GM23338 (cell line): ENCODE measurements around the gene STARD13. TPM values are rescaled to one million over a fixed set of nuclear protein-coding genes. Genes with fewer than 3 reads are reported as not detected.

ENCODE experiments used
- ATAC-seq: fragments of 200-7000 bp; cut with Tn5 transposase; 3 replicates; pipeline ENCODE4 v1.9.1; 2020
- DNase-seq: peaks from one replicate; pipeline ENCODE4 v3.0.0-alpha.2; 2015; ENCODE audit warnings: low spot score
- H2AFZ ChIP-seq: fragments of 200-600 bp; sonication (generic); 2 replicates; pipeline ENCODE4 v1.8.0; 2016; ENCODE audit warnings: antibody characterized with exemption, mild to moderate bottlenecking, moderate library complexity
- H3F3A ChIP-seq: fragments of 200-600 bp; sonication (generic); replicated peaks from 2 replicates; pipeline ENCODE4 v1.8.0; 2017; ENCODE audit warnings: antibody characterized with exemption, mixed run types, low read depth
- H3K27ac ChIP-seq: fragments of 200-600 bp; sonication (generic); 2 replicates; pipeline ENCODE4 v1.6.1; 2016; ENCODE audit warnings: low read depth
- H3K27me3 ChIP-seq: fragments of 200-600 bp; sonication (generic); 2 replicates; pipeline ENCODE4 v1.8.0; 2016; ENCODE audit warnings: mild to moderate bottlenecking, mixed run types, moderate library complexity; ENCODE audit not compliant: insufficient read depth
- H3K36me3 ChIP-seq: fragments of 200-600 bp; sonication (generic); 2 replicates; pipeline ENCODE4 v1.8.0; 2016; ENCODE audit warnings: mild to moderate bottlenecking; ENCODE audit not compliant: insufficient read depth
- H3K4me1 ChIP-seq: fragments of 200-600 bp; sonication (generic); 2 replicates; pipeline ENCODE4 v1.8.0; 2016; ENCODE audit warnings: mild to moderate bottlenecking, moderate library complexity; ENCODE audit not compliant: insufficient read depth
- H3K4me2 ChIP-seq: fragments of 200-600 bp; sonication (generic); 2 replicates; pipeline ENCODE4 v1.7.1; 2017; ENCODE audit warnings: mixed run types
- H3K4me3 ChIP-seq: fragments of 200-600 bp; sonication (generic); 2 replicates; pipeline ENCODE4 v1.6.1; 2016; ENCODE audit warnings: mixed run types
- H3K79me2 ChIP-seq: fragments of 200-600 bp; sonication (generic); replicated peaks from 2 replicates; pipeline ENCODE4 v1.8.0; 2017; ENCODE audit warnings: mild to moderate bottlenecking; ENCODE audit not compliant: insufficient read depth
- H3K9me2 ChIP-seq: fragments of 200-600 bp; sonication (generic); 2 replicates; pipeline ENCODE4 v1.8.0; 2017; ENCODE audit not compliant: insufficient read depth
- H4K20me1 ChIP-seq: fragments of 200-600 bp; sonication (generic); replicated peaks from 2 replicates; pipeline ENCODE4 v1.8.0; 2017; ENCODE audit warnings: mild to moderate bottlenecking; ENCODE audit not compliant: insufficient read depth
- H3K27ac Mint-ChIP-seq: 2 replicates; pipeline ENCODE4 v1.8.0; 2020; ENCODE audit warnings: inconsistent platforms, mild to moderate bottlenecking, moderate library complexity, mixed read lengths
- H3K27me3 Mint-ChIP-seq: 3 replicates; pipeline ENCODE4 v1.8.0; 2022; ENCODE audit warnings: low read depth, mild to moderate bottlenecking, moderate library complexity, mixed read lengths, inconsistent platforms; ENCODE audit not compliant: insufficient read depth, poor library complexity
- H3K36me3 Mint-ChIP-seq: 3 replicates; pipeline ENCODE4 v1.8.0; 2021; ENCODE audit warnings: low read depth, mild to moderate bottlenecking, inconsistent platforms, moderate library complexity, mixed read lengths
- H3K4me1 Mint-ChIP-seq: 3 replicates; pipeline ENCODE4 v1.8.0; 2020; ENCODE audit warnings: mild to moderate bottlenecking, inconsistent platforms, mixed read lengths
- H3K4me3 Mint-ChIP-seq: 3 replicates; pipeline ENCODE4 v1.8.0; 2021; ENCODE audit warnings: moderate library complexity, mild to moderate bottlenecking, inconsistent platforms, mixed read lengths
- H3K9me3 Mint-ChIP-seq: 3 replicates; pipeline ENCODE4 v1.8.0; 2020; ENCODE audit warnings: moderate library complexity, mild to moderate bottlenecking, inconsistent platforms, mixed read lengths
- CREB1 ChIP-seq: fragments of 250-450 bp; sonication (Bioruptor Pico); IDR thresholded peaks from 2 replicates; pipeline ENCODE4 v1.5.0; 2020; ENCODE audit warnings: low read depth, mild to moderate bottlenecking, moderate library complexity
- CTCF ChIP-seq, 2 experiments: fragments of 200-600 bp in 1 of 2; sonication (generic) in 1 of 2; conservative IDR thresholded peaks; 2 replicates each; pipeline versions ENCODE4 v1.5.1 to v1.6.1; 2016 to 2017; ENCODE audit warnings: antibody characterized with exemption in 2 of 2, low read depth in 2 of 2, mild to moderate bottlenecking in 2 of 2, moderate library complexity in 1 of 2
- ETS1 ChIP-seq: IDR thresholded peaks from 2 replicates; pipeline ENCODE4 v1.6.1; 2016; ENCODE audit warnings: antibody characterized with exemption
- EZH2 ChIP-seq: fragments of 200-600 bp; sonication (generic); IDR thresholded peaks from one replicate; pipeline ENCODE4 v1.8.0; 2017; ENCODE audit warnings: antibody characterized with exemption, mild to moderate bottlenecking, low read depth; ENCODE audit not compliant: unreplicated experiment
- EZH2phosphoT487 ChIP-seq: fragments of 200-600 bp; sonication (generic); IDR thresholded peaks from one replicate; pipeline ENCODE4 v1.8.1; 2018; ENCODE audit warnings: antibody characterized with exemption; ENCODE audit not compliant: unreplicated experiment
- JUNB ChIP-seq: IDR thresholded peaks from one replicate; pipeline ENCODE4 v1.6.1; 2016; ENCODE audit warnings: antibody characterized with exemption; ENCODE audit not compliant: unreplicated experiment
- NANOG ChIP-seq: IDR thresholded peaks from 2 replicates; pipeline ENCODE4 v1.6.1; 2016; ENCODE audit warnings: antibody characterized with exemption, borderline replicate concordance
- POLR2AphosphoS5 ChIP-seq: IDR thresholded peaks from 2 replicates; pipeline ENCODE4 v1.6.1; 2016; ENCODE audit warnings: antibody characterized with exemption, low read depth
- REST ChIP-seq: IDR thresholded peaks from one replicate; pipeline ENCODE4 v1.6.1; 2018; ENCODE audit warnings: antibody characterized with exemption; ENCODE audit not compliant: unreplicated experiment
- STAT1 ChIP-seq: IDR thresholded peaks from one replicate; pipeline ENCODE4 v1.6.1; 2016; ENCODE audit warnings: antibody characterized with exemption; ENCODE audit not compliant: unreplicated experiment
- ZNF114 ChIP-seq: fragments of 250-450 bp; sonication (Bioruptor Pico); IDR thresholded peaks from 2 replicates; pipeline ENCODE4 v1.5.0; 2020; ENCODE audit warnings: mild to moderate bottlenecking, moderate library complexity
- ZNF331 ChIP-seq: fragments of 250-450 bp; sonication (Bioruptor Pico); IDR thresholded peaks from 2 replicates; pipeline ENCODE4 v1.5.0; 2020; ENCODE audit warnings: low read depth, mild to moderate bottlenecking, moderate library complexity
- polyA plus RNA-seq: library from polyadenylated mRNA; unstranded; fragments of >200 nt; fragmentation: Nextera tagmentation; extraction: Ambion mirVana; gene quantifications from 2 replicates; pipeline ENCODE4 v1.2.1, GENCODE V29; 2016
- total RNA-seq: library from RNA; depleted of rRNA; stranded (reverse); fragments of >200 nt; shearing (Covaris generic); gene quantifications from 2 replicates; pipeline ENCODE4 v1.2.3, GENCODE V29; 2014

STARD13 gene
- total and polyA plus RNA-seq, 2 experiments from 2014 or later, result 3.2 to 5.2 TPM

GRCh38 chr13:33228648-33229445 lies 56.7 kb downstream of the STARD13 start:
- Histone ChIP-seq H3K9me2 (no peaks in the 10 kb centered on the region), H2AFZ (no peak overlapping the region), H3K36me3 (no peaks in the 10 kb centered on the region), H3K4me1 (peaks cover 22% of the 10 kb centered on the region), H3K27me3 (no peaks in the 10 kb centered on the region), H3K27ac (peak overlapping the region; percentile 64; the same call in 1 of the 2 replicates), H3F3A (no peaks in the 10 kb centered on the region), H3K79me2 (no peaks in the 10 kb centered on the region), H3K4me2 (no peak overlapping the region), H3K4me3 (no peak overlapping the region), H4K20me1 (no peaks in the 10 kb centered on the region)
- H3K27me3 Mint-ChIP-seq, result peaks cover 2% of the 10 kb centered on the region
- H3K4me3 Mint-ChIP-seq, result no peak overlapping the region
- DNase-seq (peak; percentile 73), ATAC-seq (peak; percentile 80)
- no peak overlapping the region for H3K27ac Mint-ChIP-seq
- peaks cover 21% of the 10 kb centered on the region for H3K36me3 Mint-ChIP-seq
- H3K4me1 Mint-ChIP-seq, result peaks cover 32% of the 10 kb centered on the region
- TF ChIP-seq ETS1 (no peak), JUNB (no peak), NANOG (no peak), EZH2 (no peak), STAT1 (no peak), CREB1 (CRISPR knock-in tag) (no peak), CTCF (conservative IDR thresholded peaks at IDR 0.05; ENCODE audit: low read depth in 2 of 2) (peak; percentile 80 to 95), ZNF331 (CRISPR knock-in tag) (no peak), POLR2AphosphoS5 (no peak)
- peaks cover 18% of the 10 kb centered on the region for H3K9me3 Mint-ChIP-seq

GRCh38 chr13:33227927-33228647 lies 57.5 kb downstream of the STARD13 start:
- Mint-ChIP-seq H3K27ac (no peak overlapping the region; the same call in 1 of the 2 replicates), H3K36me3 (peaks cover 18% of the 10 kb centered on the region), H3K4me1 (peaks cover 32% of the 10 kb centered on the region), H3K4me3 (no peak overlapping the region), H3K27me3 (peaks cover 2% of the 10 kb centered on the region), H3K9me3 (peaks cover 13% of the 10 kb centered on the region)
- Histone ChIP-seq H3K27ac (peak overlapping the region; percentile 30; the same call in 1 of the 2 replicates), H3K27me3 (no peaks in the 10 kb centered on the region), H2AFZ (no peak overlapping the region), H3K9me2 (no peaks in the 10 kb centered on the region), H3K4me1 (peaks cover 22% of the 10 kb centered on the region), H3K36me3 (no peaks in the 10 kb centered on the region), H3K79me2 (no peaks in the 10 kb centered on the region), H4K20me1 (no peaks in the 10 kb centered on the region), H3K4me2 (peak overlapping the region; percentile 34; the same call in 1 of the 2 replicates), H3K4me3 (no peak overlapping the region), H3F3A (no peaks in the 10 kb centered on the region)
- ATAC-seq, result no peak
- DNase-seq, result no peak
- TF ChIP-seq EZH2phosphoT487 (no peak), JUNB (no peak), ETS1 (no peak), NANOG (no peak), STAT1 (no peak), CREB1 (CRISPR knock-in tag) (no peak), REST (no peak), ZNF331 (CRISPR knock-in tag) (no peak), ZNF114 (no peak)
